HFF-Myc (cell line): Measurements from ENCODE around the gene RBM19.

ENCODE experiments used
- DNase-seq: peaks from one replicate; pipeline ENCODE4 v3.0.0-alpha.2; 2011; ENCODE audit warnings: low read depth; ENCODE audit errors: extremely low read depth
- H3K4me3 ChIP-seq: replicated peaks from 2 replicates; pipeline ENCODE4 v1.5.1; 2011; ENCODE audit warnings: low read depth, mild to moderate bottlenecking, control low read depth, low read length
- TF ChIP-seq, protein P1 (sequence below): IDR thresholded peaks from 2 replicates; pipeline ENCODE4 v1.5.1; 2012; ENCODE audit warnings: mild to moderate bottlenecking, low read depth, low read length, control low read depth; ENCODE audit errors: missing control alignments

The RBM19 gene

DNA sequence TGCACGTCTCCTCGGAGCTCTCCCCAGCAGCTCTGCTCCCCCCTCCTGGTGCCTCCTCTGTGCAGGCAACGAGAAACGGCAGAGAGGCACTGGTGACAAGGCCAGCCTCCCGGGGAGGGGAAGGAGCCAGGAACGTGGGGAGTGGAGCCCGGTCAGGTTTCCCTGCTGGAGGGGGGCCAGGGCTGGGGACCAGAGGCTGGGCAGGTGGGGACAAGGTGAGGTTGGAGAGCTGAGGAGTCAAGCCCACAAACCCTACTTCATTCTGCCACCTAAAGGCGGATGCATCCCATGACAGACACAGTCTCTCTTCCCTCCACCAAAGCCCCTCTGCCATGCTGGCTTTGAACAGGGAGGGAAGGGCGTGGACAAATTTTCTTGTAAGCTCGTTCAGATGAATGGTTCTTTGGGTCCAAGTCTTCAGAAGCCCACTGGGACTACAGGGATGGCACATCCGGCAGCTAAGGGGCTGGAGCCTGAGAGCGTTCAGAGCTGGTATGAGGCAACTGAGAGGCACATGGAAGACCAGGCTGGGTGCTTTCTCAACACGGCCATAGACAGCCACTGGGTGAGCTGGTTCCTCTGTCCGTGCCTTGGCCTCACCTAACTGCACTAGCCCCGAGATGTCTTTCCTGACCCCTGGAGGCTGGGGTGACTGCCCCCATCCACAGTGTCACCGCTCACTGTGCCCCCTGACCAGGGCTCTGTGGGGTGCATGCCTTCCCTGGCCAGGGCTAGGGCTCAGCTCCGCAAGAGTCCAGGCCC, 105.9 kb downstream of the RBM19 start:
- H3K4me3 ChIP-seq, result no peak overlapping the region
- DNase-seq, result no peak
- TF ChIP-seq, protein P1, sequence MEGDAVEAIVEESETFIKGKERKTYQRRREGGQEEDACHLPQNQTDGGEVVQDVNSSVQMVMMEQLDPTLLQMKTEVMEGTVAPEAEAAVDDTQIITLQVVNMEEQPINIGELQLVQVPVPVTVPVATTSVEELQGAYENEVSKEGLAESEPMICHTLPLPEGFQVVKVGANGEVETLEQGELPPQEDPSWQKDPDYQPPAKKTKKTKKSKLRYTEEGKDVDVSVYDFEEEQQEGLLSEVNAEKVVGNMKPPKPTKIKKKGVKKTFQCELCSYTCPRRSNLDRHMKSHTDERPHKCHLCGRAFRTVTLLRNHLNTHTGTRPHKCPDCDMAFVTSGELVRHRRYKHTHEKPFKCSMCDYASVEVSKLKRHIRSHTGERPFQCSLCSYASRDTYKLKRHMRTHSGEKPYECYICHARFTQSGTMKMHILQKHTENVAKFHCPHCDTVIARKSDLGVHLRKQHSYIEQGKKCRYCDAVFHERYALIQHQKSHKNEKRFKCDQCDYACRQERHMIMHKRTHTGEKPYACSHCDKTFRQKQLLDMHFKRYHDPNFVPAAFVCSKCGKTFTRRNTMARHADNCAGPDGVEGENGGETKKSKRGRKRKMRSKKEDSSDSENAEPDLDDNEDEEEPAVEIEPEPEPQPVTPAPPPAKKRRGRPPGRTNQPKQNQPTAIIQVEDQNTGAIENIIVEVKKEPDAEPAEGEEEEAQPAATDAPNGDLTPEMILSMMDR, result no peak

DNA sequence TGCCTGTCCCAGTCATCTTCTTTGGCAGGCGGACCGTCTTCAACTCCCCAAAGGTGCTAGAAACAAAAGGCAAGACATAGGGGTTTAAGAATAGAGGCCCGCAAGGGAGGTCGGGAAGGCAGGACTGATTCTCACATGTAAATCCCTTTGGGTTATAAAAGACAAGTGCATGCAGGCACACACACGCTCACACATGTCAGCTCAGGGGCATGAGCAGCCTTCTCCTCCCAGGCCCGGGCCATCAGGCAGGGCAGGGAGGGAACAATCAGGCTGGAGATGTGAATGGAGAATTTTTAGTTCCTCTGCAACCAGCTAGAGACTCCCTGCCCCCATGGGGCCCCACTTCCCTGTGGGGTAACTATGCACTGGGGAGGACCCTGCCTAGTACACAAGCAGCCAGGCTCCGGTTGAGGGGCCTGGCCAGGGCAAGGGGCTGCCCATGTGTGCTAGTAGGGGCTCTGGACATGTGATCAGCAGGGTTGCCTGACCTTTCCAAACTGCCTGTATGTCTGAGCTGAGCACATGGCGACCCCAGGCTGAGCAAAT, 107.2 kb downstream of the RBM19 start:
- no peak for DNase-seq
- TF ChIP-seq, protein P1, result no peak
- no peak overlapping the region for H3K4me3 ChIP-seq

DNA sequence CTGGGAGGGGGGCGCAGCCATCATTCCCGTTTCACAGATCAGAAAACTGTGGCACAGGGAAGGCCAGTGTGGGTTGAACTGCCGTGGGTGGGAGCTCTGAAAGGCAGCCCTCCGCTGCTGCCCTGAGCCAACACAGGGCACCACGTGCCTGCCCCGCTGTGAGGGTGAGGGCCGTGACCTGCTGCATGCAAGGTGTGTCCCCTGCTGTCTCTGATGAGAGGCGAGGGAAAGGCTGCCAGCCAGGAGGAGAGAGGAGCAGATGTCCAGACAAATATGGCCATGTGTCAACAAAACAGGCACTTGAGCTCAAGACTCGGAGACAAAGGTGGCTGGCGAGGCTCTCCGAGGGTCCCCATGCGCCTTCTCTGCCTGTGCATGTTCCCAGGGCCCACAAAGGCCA, 108.8 kb downstream of the RBM19 start:
- H3K4me3 ChIP-seq, result no peak overlapping the region
- no peak for DNase-seq
- TF ChIP-seq, protein P1, result no peak

DNA sequence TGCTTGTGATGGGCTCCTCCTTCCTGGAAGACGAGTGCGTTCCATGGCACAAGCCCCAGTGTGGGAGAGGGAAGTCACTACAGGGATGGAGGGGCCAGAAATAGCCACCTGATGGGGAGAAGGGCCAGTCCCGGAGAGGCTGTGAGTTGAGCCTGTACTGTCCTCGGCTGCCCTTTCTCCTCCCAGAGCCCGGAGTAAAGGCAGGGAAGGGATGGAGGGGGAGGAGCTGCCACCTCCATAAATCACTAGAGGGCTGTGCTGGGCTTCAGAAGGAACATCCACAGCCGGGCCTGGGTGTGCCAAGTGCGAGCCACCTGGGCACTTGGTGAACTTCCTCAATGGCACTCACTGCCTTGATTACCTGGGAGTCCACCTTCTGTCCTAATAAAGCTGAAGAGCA, 110.1 kb downstream of the RBM19 start:
- no peak overlapping the region for H3K4me3 ChIP-seq
- TF ChIP-seq, protein P1, result no peak

DNA sequence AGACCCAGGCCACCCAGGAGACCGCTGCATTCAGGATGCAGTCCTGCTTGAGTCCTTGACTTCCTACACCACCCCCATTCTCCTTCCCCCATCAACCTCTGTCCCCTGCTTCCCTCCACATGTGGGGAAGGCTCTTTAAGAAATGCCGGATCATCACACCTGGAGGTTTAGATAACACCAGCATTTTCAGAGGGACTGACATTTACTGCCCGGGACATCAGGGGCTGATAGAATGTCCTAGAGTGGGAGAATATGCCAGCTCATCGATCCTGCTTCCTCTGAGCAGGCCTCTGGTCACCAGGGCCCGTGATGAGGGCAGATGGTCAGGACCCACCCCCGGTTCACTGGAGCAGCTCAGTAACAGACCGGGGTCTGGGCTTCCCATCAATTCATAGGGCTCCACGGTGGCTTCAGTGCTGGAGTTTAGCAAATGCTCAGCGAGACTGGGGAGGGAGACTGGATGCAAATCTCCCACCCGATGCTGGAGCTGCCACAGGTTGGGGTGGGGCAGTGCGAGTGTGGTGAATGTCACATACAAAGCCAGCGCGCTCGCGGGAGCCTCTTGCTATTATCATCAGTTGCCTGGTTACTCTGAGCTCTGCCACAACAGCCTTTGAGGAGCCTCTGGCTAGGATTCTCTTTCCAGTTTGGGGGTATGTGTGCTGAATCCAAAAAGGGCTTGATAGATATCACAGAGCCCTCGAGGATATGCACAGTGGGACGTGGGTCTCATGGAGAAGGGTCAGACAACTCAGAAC, 111.6 kb downstream of the RBM19 start:
- TF ChIP-seq, protein P1, result no peak
- no peak for DNase-seq
- H3K4me3 ChIP-seq, result no peak overlapping the region

More for the DNA sequence above, 110.1 kb downstream of the RBM19 start:
- no peak for DNase-seq

DNA sequence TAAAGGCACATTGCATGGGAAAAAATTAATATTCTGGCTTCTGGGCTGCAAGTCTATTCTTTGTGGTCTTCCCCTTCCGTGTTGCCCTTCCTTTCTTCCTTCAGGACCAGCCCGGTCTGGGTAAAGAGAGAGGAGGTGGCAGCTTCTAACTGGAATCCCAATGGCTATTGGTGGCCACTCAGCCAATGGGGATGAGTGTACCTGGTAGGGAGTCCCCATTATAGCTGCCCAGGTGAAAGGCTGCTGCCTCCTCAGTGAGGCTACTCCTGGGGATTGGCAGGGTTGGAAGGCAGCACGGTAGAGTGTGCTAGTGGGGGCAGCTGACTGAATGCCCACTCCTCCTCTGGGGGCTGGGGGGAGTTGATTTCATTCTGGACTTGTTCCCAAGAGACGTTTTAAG, 112.6 kb downstream of the RBM19 start:
- TF ChIP-seq, protein P1, result no peak
- H3K4me3 ChIP-seq, result no peak overlapping the region
- DNase-seq, result no peak
